SK-N-DZ (cell line): Measurements from ENCODE around the gene STARD13. TPM values are rescaled to one million over a fixed set of nuclear protein-coding genes. Genes with fewer than 3 reads are reported as not detected.

ENCODE experiments used
- DNase-seq: peaks from one replicate; pipeline ENCODE4 v3.0.0-alpha.2; 2015; ENCODE audit warnings: low spot score
- polyA plus RNA-seq, 2 experiments: library from polyadenylated mRNA; depleted of rRNA; stranded (reverse); fragments of >200 nt; gene quantifications; 2 replicates each; pipeline ENCODE4 v1.2.3, GENCODE V29; 2014

The STARD13 gene, protein sequence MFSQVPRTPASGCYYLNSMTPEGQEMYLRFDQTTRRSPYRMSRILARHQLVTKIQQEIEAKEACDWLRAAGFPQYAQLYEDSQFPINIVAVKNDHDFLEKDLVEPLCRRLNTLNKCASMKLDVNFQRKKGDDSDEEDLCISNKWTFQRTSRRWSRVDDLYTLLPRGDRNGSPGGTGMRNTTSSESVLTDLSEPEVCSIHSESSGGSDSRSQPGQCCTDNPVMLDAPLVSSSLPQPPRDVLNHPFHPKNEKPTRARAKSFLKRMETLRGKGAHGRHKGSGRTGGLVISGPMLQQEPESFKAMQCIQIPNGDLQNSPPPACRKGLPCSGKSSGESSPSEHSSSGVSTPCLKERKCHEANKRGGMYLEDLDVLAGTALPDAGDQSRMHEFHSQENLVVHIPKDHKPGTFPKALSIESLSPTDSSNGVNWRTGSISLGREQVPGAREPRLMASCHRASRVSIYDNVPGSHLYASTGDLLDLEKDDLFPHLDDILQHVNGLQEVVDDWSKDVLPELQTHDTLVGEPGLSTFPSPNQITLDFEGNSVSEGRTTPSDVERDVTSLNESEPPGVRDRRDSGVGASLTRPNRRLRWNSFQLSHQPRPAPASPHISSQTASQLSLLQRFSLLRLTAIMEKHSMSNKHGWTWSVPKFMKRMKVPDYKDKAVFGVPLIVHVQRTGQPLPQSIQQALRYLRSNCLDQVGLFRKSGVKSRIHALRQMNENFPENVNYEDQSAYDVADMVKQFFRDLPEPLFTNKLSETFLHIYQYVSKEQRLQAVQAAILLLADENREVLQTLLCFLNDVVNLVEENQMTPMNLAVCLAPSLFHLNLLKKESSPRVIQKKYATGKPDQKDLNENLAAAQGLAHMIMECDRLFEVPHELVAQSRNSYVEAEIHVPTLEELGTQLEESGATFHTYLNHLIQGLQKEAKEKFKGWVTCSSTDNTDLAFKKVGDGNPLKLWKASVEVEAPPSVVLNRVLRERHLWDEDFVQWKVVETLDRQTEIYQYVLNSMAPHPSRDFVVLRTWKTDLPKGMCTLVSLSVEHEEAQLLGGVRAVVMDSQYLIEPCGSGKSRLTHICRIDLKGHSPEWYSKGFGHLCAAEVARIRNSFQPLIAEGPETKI
- polyA plus RNA-seq (2014; cell fraction: cytosol; rRNA removed), result 1.2 and 2.8 TPM in 2 replicates
- polyA plus RNA-seq (2014; cell fraction: nucleus; rRNA removed), result 1.7 and 2.4 TPM in 2 replicates

- DNase-seq, result peak; percentile 68
Measured at GRCh38 chr13:33285420-33286124, at the start of gene STARD13. Gene STARD13 (minus strand): TSS chr13:33285755. CDS start chr13:33285638, 117 bp downstream.

GRCh38 chr13:33334831-33335230, 49.3 kb upstream of the STARD13 start:
- no peak for DNase-seq

DNA sequence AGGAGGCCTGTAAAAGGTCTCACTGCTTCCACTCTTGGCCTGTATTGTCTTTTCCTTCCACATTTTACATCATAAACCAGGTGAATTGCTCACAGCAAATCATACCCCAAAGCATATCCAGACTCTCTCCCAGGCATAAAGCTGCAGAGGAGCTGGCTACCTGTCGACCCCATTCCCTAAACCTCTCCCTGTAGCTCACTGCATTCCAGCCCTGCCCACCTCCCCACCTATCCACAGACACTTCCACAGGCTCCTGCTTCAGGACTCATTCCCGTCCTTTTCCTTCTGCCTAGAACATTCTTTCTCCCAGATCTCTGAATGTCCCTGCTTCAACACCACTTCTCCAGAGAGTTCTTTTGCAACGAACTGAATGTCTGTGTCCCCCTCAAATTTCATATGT, 46.4 kb upstream of the STARD13 start:
- no peak for DNase-seq

DNA sequence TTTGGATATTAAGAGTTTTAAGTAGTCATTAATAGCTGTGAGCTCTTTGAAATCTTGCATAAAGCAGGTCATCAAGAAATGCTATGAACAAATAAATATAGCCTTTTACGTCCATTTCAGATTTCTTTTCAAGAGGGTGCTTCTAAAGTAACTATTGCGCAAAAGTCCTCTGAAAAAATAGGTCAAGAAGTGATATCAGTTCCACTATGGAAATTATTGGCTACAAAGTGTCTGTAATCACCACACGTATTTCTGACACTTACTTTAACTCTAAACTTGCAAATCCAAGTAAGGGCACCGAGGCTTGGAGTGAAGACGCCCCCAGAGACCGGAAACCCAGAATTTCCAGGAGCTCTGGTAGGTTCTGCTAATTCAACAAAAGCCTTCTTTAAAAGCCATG, 44.9 kb upstream of the STARD13 start:
- DNase-seq, result no peak

- DNase-seq, result no peak
Measured at GRCh38 chr13:33328701-33329100, 43.1 kb upstream of the STARD13 start.

GRCh38 chr13:33326723-33327122, 41.2 kb upstream of the STARD13 start:
- no peak for DNase-seq

DNA sequence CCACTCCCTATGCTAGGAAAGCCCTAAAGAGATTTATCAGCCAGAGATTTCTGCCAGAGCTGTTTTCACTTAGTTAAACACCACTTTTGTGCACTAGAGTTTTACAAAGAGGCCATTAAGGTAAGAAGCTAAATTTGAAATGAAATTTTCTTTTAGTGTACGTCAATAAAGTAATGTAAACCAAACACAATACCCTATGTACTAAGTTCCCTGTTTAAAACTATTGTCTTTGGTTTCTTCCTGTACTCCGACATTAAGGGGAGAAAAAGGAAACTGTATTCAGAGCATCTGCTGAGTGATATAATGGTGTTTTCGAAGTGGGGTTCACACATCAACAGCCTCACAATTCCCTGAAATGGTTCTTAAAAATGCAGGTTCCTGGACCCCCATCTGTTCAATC, 40.7 kb upstream of the STARD13 start:
- no peak for DNase-seq

DNA sequence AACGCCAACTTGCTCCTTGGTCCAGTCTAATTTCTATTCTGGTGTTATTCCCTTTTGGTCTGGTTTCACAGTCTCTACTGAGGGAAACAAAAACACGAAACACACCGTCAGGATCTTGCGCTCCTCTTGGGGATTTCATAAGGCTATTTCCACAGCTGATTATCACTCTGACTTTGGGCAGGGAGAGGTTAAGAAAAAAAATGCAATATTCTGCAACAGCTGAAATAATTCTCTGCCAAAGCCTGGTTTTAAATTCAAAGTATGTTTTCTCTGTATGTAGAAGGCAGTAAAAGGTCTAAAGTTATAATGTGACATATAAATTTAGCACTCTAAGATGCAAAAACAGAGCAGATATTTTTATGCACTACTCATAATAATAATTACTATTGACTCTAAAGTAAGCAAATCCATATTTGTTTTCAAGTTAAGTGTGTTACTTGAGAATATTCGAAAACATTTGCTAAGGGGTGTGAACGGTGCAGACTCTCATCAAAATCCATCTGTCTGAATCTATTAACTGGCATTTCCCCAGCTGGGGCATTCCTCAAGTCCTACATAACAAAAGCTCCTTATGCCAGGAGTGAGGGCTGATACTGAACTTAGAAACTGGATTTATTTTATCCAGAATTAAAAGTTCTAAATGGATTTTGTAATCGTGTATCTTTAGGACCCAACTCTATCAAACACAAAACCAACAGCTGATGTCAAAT, 38.4 kb upstream of the STARD13 start:
- no peak for DNase-seq

DNA sequence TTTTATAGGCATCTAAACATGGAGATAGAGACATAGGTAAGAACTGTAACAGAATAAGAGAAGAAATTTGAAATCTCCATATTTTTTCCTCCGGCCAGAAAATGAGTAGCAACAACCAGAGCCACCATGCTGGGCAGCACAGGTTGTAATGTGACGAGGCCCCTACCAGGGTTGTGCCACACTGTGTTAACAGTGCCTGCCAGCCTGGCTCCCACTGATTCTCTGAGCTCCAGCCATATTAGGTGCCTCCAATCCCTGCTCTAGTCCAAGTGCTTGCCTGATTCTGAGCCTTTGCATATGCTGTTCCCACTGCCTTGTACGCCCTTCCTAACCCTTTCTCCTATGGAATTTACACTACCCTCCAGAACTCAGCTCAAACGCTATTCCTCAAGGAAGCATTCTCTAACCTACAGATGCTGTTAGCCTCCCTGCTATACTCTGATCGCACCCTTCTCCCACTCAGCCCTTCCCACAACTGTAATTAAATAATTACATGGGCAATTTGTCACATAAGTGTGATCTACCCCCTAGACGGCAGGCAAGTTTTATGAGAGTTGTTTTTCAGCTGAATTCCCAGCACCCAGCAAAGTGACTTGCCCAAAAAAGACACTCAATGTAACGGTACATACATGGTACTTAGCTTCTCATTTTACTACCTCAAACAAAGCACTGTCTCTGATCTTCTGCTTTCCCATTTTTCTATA, 37.6 kb upstream of the STARD13 start:
- DNase-seq, result no peak

- no peak for DNase-seq
Measured at GRCh38 chr13:33322543-33322809, 36.9 kb upstream of the STARD13 start.

- DNase-seq, result no peak
Measured at GRCh38 chr13:33321686-33322542, 36.4 kb upstream of the STARD13 start.

DNA sequence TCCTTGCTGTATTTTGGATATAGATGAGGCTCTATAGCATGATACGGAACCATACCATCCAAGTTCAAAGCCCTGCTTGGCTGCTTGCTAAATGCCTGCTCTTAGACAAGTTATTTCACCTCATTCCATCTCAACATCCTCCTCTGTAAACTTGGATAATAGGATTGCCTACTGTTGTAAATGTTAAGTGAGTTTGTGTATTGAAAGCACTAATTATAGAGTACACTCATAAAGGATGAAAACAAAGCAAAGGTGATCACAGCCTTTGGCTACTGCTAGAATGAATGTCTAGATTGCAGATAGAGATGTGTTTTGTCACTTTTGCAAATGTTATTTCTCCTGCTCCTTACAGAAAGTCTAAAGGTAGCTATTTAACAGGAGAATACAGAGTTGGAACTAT, 34.3 kb upstream of the STARD13 start:
- DNase-seq, result no peak

GRCh38 chr13:33318744-33319143, 33.2 kb upstream of the STARD13 start:
- no peak for DNase-seq

- DNase-seq, result no peak
Measured at GRCh38 chr13:33318037-33318436, 32.5 kb upstream of the STARD13 start.

- no peak for DNase-seq
Measured at GRCh38 chr13:33316890-33317289, 31.3 kb upstream of the STARD13 start.

DNA sequence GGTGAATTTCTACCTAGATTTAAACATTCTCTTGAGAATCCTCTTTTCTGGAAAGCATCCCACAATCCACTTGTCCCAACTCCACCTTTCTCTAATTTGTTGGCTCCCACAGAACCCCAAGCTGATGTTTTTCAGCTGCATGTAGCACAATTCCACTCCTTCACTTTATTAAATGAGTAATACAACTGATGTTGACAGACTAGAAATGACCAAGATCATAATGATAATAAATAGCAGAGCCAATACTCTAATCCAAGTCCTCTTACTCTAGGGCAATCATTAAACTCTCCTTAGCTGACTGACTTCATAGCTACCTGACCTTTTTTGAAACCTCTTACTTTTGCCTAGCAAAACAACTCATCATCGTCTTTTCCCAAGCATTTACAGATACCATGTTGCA, 27.9 kb upstream of the STARD13 start:
- no peak for DNase-seq

DNA sequence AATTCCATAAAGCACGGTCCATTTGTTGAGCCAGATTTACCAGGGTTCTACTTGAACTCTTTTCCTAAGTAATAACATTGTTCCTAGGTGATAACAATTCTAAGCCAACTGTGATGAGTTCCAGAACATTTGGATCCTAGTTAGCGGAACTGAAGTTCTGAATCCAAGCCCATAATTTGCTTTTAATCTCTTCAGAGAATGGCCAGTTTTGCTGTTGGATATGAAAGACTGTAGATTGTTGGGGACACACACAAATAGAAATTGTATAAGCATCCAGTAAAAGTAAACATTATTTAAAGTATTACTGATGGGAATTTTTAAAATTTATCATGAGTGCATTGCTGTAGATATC, 27.3 kb upstream of the STARD13 start:
- DNase-seq, result no peak

DNA sequence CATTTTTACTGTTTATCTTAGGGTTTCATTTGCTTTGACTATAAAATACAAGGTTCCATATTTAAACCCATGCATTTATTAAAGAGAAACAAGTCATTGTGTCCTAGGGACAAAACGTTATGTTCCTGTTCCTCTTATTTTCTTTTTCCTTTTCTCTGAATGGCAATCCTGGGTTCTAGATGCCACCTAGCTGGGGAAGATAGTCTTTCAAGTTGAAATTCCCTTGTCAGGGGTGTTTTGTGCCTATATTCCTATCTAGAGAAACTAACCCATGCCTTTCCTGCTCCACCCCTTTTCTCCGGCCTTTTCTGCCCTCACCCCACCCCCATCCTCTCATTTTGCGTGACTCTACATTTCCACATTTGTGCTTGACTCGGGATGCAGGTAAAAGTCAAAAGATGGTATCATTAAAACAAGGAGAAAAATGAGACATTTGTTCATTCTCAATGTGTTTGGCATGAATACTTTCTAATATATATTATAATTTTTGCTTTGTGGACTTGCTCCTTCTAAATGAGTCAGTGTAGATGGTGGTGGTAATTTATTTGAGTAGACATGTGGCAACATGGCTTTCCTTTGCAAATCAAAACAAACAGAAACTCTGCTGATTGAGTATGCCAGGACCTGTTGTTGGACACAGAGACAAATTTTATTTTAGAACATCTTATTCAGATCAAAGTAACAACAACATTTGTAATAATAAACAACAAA, 26.8 kb upstream of the STARD13 start:
- no peak for DNase-seq

- DNase-seq, result no peak
Measured at GRCh38 chr13:33311040-33311439, 25.5 kb upstream of the STARD13 start.
